ENCODE measurements around the gene ILK.

Gene ILK

DNA sequence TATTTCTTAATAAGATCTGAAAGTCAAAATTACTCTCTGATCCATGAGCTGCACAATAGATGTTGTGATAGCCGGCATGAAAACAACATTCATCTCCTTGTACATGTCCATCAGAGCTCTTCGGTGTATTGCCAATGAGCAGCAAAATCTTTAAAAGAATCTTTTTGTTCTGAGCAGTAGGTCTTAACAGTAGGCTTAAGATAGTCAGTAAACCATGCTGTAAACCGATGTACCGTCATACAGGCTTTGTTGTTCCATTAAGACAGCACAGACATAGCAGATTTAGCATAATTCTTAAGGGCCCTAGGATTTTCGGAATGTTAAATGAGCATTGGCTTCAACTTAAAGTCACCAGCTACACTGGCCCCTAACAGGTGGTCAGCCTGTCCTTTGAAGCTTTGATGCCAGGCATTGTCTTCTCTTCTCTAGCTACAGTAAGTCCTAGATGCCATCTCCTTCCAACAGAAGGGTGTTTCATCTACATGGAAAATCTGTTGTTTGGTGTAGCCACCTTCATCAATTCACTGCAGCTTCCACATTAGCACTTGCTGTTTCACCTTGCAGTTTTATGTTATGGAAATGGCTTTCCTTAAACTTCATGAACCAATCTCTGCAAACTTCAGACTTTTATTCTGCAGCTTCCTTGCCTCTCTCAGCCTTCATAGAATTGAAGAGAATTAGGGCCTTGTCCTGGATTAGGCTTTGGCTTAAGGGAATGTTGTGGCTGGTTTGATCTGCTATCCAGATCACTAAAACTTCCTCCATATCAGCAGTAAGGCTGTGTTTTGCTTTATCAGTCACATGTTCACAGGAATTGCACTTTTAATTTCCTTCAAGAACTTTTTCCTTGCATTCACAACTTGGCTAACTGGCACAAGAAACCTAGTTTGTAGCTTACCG, 28.5 kb upstream of the ILK start:
- DNase-seq: no peak

DNA sequence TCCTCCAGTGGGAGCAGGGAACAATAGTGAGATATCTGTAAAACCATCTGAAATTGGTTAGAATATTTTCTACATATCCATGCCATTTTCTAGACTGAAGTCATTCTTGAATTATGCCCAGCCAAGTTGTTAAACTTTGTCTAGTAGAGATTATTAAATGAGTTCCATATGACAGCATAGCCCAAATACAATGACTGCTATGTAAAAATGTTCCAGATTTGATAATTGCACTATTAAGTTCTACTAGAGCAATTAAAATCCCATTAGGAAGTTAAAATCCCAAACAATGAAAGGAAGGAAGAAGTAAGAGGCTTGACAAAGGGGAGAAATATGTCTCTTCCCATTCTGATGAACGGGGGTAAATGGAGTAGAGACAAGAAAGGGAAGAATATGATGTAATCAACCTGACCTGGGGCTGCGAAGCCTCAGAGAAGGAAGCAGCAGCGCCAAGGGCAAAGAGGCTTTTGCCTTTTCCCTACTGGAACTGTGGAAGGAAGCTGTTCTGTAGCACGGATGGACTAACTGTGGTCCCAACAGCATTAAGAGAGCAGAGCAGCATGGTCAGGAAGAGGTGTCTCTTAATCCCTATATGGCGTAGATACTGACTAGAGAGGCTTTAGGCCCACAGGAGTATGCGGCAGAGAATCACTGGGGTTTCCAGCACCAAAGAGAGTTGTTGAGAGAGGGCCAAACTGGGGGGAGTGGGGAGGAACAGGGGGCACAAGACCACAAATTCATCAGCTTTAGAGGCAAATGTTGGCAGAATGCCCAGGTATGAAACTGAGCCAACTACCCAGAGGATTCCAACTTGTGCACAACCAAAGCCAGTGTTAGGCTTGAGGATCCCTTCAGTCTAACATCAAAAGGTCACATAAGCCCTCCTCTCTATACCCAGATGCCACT, 26.9 kb upstream of the ILK start:
- no peak for DNase-seq

DNA sequence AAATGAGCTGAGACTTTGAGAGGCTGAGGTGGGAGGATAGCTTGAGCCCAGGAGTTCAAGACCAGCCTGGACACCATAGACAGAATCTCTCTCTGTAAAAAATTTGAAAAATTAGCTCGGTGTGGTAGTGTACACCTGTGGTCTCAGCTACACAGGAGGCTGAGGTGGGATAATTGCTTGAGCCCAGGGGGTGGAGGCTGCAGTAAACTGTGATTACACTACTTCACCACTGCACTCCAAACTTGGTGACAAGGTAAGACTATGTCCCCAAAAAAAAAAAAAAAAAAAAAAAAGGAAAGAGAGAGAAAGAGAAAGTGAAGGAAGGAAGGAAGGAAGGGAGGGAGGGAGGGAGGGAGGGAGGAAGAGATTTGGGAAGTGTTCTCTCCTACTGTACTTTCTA, 25.4 kb upstream of the ILK start:
- no peak for DNase-seq

DNA sequence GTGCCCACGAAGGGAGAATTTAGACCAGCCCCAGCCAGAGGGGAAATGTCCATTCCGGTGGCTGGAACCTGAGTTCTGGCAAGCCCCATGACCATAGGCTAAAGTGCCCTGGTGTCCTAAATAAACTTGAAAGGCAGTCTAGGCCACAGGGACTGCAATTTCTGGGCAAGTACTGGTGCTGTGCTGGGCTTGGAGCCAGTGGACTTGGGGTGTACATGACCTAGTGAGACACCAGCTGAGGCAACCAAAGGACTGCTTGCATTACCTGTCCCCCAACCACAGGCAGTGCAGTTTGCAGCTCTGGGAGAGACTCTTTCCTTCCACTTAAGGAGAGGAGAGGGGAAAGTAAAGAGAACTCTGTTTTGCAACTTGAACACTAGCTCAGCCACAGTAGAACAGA, 23.9 kb upstream of the ILK start:
- DNase-seq: no peak

DNA sequence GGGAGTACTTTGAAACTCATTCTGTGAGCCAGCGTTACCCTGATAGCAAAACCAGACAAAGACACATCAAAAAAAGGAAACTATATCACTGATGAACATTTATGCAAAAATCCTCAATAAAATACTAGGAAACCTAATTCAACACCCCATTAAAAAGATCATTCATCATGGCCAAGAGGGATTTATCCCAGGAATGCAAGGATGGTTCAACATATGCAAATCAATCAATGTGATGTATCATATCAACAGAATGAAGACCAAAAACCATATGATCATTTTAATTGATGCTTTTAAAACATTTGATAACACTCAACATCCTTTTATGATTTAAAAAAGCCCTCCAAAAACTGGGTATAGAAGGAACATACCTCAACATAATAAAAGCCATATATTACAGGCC, 20.0 kb upstream of the ILK start:
- DNase-seq: no peak

DNA sequence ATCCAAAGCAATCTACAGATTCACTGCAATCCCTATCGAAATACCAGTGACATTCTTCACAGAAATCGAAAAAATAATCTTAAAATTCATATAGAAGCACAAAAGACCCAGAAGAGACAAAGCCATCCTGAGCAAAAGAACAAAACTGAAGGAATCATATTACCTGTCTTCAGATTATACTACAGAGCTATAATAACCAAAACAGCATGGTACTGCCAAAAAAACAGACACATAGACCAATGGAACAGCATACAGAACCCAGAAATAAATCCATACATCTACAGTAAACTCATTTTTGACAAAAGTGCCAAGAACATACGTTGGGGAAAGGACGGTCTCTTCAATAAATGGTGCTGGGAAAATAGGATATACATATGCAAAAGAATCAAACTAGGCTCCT, 19.0 kb upstream of the ILK start:
- no peak for DNase-seq

DNA sequence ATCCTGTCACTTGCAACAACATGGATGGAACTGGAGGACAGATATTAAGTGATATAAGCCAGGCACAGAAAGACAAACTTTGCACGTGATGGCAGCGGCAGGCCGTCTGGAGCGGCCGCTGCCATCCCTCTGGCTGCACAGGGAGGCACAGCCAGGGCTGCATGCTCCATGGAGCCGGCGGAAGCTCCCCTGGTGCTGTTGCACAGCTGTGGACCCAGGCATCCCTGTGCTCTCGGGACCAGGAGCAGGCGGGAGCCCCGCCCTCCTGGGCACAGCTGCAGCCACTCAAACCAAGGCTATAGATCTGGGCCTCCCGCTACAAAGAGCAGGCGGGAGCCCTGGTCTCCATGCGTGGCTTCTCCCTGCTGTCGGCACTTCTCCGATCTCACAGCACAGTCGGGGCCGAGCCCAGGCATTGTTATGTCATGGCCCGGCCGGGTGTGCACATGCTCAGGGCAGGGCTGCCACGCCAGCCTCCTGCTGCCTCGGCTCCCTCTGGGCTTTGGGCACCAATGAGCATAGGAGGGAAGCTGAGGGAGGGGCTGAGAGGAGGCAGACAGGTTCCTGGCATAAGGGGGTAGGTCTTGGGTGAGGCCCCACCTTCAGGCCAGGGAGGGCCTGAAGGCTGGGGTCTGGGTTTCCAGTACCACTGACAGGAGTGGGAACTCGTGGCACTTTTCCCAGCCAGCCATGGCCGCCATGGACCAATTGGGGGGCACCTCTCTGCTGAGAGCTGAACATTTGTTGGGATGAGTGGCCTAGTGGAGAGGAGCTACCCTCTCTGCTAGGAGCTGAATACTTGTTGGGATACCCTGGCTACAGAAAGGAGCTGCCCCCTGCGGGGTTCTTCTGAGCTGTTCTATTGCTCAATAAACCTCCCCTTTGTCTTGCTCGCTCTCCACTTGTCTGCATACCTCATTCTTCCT, 16.9 kb upstream of the ILK start:
- DNase-seq: no peak

DNA sequence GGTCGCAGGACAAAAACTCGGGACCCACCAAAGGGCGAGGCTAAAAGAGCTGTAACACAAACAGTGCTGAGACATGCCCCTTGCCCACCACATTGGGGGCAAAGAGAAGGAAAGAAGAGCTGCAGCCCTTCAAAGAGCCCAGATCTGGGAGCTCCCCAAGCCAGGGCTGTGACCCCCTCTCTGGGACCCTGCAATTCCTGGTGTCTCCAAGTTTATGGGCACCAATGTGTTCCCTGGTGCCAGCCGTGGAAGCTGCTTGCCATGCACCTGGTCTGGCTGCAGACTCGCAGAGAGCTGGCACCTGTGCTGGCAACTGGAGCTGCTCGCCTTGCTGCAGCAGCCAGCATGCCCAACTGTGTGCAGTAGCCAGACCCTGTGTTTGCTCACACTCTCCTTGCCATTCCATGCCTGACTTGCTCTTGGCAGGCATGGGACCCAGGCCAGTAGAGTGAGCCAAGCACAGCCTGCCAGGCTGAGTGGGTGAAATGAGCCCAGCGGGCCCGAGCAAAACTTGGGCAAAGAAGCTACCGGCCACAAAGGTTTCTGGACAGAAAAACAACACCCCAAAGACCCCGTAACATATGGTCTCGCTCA, 16.1 kb upstream of the ILK start:
- no peak for DNase-seq

DNA sequence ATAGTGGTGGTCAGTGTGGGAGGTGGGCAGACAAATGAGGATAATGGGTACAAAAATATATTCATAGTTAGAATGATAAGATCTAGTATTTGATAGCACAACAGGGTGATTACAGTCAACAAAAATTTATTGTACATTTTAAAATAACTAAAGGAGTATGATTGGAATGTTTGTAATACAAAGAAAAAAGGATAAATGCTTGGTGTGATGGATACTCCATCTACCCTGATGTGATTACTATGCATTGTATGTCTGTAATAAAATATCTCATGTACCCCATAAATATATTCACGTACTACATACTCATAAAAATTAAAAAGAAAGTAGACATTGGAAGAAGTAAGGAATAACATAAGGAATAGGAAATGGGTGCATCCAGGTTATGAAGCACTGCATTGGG, 15.6 kb upstream of the ILK start:
- DNase-seq: no peak

DNA sequence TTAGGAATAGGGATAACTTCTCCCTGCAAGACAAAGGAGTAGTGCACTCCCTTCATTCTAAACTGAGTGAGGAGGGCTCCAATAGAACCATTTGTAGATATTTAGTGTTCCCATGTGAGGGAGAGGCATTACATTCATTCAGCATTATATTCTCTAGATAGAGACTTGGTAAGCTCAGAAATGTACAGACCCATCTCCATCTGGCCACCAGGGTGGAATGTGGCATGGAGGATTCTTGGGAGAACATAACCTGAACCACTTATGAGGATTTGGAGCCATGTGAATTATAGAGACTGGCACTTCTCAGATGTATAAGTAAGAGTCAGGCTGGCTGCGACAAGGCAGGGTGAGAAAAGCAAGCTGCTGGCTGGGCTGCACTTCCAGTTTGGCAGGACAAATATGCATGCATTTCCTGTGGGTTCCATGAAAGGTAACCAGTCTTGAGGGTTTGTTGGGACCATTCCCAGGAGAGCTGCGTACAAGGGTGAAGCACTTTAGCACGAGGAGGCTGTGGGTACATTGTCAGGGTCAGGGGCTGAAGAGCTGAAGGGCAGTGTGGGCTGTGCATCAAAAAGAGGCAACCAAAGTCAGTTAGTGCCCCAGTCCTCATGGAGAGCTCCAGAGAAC, 9.3 kb upstream of the ILK start:
- no peak for DNase-seq

DNA sequence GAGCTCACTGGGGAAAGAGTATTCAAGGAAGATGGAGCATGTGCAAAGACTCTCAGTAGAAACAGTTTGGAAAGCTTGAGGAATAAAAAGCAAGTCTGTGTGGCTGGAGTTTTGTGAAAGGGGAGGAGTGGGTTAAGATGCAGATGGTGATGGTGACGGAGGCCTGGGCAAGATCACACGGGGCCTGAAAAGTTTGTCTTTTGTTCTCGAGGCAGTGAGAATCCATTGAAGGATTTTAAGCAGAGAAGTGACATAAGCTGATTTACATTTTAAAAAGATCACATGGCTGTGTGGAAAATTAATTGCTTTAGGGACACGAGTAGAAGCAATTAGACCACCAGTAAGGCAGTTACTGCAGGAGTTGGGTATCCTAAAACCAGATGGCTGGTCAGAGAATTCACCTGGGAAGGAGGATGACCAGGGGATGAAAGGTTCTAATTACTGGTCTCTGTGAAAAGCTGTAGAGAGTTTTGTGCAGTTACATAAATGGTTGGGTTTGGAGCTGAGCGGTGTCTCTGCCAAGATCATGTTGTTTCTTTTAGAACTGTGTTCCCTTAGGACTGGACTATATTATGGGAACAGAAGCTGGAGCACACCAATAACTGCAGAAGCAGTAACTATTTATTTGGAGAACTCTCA, 7.2 kb upstream of the ILK start:
- no peak for DNase-seq

DNA sequence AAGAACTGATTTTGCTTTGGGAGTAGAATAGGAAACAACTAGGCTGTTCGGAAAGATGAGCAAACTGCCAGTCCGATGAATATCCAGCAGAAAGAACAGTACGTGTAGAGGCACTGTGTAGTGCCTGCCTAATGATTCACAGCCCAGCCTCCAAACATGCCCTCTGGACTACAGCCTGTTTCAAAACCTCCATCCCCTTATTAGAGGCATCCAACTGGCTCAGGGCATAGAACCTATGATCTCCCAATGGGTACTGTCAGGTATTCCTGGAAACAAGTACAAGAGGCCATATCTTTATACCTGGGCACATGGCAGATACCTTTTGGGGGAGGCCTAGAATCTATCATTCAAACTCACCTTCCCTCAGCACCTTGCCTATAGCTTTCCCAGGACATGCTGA, 5.0 kb upstream of the ILK start:
- DNase-seq: no peak

DNA sequence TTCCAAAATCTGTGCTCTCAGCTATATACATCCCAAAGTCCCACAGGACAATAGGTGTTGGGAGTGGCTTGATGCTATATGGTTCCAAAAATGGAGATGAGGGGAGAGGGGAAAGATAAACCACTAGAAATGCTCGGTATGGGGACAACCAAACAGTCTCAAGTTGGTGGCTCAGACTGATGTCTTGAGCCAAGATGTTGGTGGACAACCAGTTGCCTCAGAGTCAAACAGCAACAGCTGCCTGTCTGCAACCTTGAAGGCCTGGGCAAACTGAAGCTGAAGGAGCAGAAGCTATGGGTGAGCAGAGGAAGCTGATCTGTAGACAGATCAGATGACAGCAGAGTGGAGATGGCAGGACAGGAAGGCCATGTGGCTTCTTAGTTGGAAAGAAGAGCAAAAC, 4.1 kb upstream of the ILK start:
- DNase-seq: no peak

DNA sequence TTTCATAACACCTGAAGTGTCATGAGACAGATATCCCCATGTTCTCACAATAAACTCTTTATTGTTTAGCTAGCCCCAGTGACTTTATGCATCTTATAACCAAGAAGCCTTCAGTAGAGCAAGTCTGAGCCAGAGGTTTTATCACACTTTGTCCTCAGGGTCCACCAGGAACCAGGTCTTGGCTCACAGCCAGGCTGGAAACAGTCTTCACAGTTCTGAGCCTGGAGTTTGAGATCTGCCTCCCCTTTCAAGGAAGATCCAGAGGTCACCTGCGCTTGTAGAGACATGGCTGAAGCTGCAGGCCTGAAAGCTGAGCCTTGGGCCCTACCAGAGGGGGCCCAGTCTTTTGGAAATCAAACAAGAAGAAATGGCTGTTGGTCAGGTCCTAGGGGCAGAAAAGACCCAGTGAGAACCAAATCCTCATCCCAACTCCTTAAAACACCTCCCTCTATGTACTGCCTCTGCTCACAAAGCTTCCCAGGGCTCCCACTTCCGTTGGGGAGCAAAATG, 3.6 kb upstream of the ILK start:
- no peak for DNase-seq

DNA sequence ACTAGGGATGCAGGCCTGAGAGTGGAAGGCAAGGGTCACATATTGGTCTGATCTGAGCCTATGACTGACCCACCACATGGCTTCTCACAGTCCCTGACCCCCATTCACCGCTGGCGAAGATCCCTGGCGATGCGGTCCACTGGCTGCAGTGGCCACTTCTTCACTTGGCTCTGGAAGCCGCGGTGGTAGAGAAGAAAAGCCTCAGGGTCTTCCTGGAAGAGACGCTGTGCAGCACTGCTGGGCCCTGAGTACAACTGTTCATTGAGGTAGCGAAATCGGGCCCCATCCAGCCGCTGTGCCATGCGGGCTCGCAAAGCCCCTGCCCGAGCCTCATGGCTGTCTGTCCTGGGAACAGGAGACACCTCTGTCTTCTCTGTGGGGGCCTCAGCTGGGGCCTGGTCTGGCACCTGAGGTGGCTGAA, 2.5 kb upstream of the ILK start:
- no peak for DNase-seq

DNA sequence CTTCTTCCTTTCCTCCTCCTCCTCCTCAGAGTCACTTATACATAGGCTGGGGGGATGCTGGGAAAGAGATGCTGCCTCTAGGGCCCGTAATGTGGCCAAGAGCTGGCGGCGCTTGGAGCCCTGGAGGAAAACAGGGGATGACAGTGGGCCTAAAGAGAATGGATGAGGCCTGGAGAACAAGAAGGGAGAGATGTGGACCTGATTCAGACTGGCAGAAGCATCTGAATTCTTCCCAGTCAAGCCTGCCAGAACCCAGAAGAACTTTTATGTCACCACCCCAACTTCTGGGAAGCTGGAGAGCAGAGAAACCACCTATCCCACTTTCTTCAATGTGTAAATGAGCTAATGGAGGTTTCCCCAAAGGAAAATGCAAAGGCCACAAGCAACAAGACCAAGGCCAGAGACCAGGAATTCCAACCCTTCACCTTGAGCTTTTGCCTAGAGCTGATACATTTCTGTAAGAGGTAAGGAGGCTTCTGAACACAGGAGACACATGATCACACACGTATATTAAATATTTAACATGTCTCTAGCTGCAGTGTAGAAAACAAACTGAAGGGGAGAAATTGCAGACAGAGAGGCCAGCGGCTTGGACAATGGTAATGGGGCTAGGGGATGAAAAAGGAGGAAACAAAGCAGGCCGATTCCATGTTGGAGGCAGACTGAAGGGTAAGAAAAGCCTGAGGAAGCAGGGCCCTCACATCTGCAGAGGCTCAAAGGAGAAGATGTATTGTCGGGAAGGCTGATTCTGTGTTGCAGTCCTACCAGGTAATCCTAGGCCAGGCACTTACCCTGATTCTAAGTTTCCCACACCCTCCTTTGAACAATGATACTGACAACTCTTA, 1.3 kb upstream of the ILK start:
- no peak for DNase-seq

DNA sequence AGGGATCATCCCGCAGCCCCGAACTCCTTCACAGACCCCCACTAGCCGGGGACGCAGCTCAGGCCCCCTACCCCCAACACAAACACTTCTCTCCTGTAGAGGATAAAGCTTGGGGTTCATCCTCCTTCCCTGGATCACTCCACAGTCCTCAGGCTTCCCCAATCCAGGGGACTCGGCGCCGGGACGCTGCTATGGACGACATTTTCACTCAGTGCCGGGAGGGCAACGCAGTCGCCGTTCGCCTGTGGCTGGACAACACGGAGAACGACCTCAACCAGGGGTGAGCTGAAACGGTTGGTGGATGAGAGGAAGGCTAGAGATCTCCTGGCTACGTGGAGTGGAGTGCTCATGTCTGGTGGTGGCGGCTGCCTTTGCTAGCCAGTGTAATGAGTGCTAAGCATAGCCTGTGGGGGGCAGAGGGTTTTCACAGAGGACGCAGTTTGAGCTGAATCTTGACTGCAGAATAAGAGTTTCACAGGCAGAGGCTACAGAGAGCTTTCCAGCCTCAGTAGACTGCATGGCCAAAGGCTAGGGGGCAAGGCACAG, 580 bp downstream of the ILK start:
- DNase-seq: peak; percentile 51

DNA sequence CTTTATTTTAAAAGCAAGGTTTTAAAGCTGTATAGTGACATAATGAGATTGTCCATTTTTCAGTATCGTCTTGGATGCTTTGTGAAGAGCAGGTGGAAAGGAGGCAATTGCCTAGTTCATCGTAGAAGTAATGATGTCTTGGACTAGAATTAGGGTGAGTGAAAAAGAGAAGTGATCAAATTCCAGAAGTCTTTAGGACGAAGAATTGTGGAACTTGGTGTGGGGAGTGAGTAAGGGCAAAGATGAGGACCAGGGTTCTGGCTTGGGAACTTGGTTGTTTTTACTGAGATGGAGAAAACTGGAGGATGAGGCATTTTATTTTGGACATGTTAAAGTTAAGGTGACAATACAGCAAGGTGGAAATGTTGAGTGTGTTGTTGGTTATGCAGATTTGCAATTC, 1.2 kb downstream of the ILK start:
- DNase-seq: no peak

DNA sequence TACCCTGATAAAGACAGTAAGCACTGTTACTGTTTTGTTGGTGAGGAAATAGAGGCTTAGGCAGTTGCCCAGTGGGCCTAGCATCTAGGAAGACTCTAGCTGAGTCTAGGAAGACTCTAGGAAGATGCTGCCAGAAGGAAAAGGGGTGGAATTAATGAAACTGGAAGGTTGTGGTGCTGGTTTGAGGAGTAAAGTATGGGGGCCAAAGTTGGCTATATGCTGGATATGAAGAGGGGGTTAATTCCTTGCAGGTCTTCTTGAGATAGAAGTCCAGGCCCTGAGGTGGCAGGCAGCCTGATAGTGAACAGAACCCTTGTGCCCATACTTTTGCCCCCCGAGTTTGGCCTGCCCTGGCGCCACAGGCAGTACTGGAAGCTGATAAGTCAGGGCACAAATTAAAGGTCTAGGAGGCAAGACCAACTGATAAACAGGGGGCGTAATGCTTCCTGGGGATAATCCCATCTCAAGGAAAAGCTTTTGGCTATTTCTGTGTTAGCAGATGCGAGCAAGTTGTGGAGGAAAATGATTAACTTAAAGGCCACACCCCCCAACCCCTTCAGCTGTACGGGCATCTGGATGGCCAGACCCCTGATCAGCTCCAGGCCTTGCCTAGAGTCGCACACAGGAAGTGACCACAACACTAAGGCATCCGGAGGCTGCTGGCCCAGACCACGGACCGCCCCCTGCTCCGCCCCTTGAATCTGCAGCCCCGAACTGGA, 3.1 kb downstream of the ILK start:
- peak; percentile 98 for DNase-seq

Data from HCEC 1CT (cell line).